OCI-LY3 (cell line): Measurements from ENCODE around the gene CYP24A1.

Experiments used
- H2AFZ ChIP-seq: fragments of 200-600, 300-600 bp; shearing (Covaris generic); 2 replicates; pipeline ENCODE4 v1.6.0; 2014; ENCODE audit warnings: antibody characterized with exemption, low read depth, low read length
- H3K27ac ChIP-seq: fragments of 200-600, 300-600 bp; sonication (generic); 2 replicates; pipeline ENCODE4 v1.5.1; 2014; ENCODE audit warnings: mild to moderate bottlenecking, low read length, moderate library complexity, mixed read lengths
- H3K27me3 ChIP-seq: fragments of 200-600, 300-600 bp; sonication (generic); 2 replicates; pipeline ENCODE4 v1.6.1; 2014; ENCODE audit warnings: low read depth, low read length, mixed read lengths
- H3K36me3 ChIP-seq: fragments of 200-600, 300-600 bp; sonication (generic); replicated peaks from 2 replicates; pipeline ENCODE3; 2014; ENCODE audit warnings: low read depth, low read length, mixed read lengths
- H3K4me1 ChIP-seq: fragments of 300-600, 200-600 bp; sonication (generic); 2 replicates; pipeline ENCODE4 v1.6.1; 2014; ENCODE audit warnings: low read length, mixed read lengths
- H3K4me2 ChIP-seq: fragments of 200-600, 300-600 bp; sonication (generic); 2 replicates; pipeline ENCODE4 v1.6.1; 2014; ENCODE audit warnings: low read length, mixed read lengths
- H3K4me3 ChIP-seq: fragments of 300-600, 200-600 bp; sonication (generic); 2 replicates; pipeline ENCODE4 v1.5.1; 2014; ENCODE audit warnings: antibody characterized with exemption, mild to moderate bottlenecking, low read length, moderate library complexity
- H3K79me2 ChIP-seq: fragments of 300-600, 200-600 bp; shearing (Covaris generic); 2 replicates; pipeline ENCODE4 v1.6.1; 2014; ENCODE audit warnings: mild to moderate bottlenecking, low read length, mixed read lengths
- H3K9ac ChIP-seq: fragments of 300-600, 200-600 bp; shearing (Covaris generic); 2 replicates; pipeline ENCODE4 v1.6.0; 2014; ENCODE audit warnings: mild to moderate bottlenecking, low read length, moderate library complexity
- H3K9me3 ChIP-seq: fragments of 200-600, 300-600 bp; shearing (Covaris generic); 2 replicates; pipeline ENCODE4 v1.6.1; 2014; ENCODE audit warnings: low read length, mixed read lengths; ENCODE audit not compliant: insufficient read depth
- H4K20me1 ChIP-seq: fragments of 200-600, 300-600 bp; sonication (generic); 2 replicates; pipeline ENCODE4 v1.6.1; 2016; ENCODE audit warnings: low read length, mixed read lengths; ENCODE audit not compliant: insufficient read depth
- CTCF ChIP-seq: fragments of 200-600, 300-600 bp; sonication (generic); IDR thresholded peaks from 2 replicates; pipeline ENCODE4 v1.5.1; 2014; ENCODE audit warnings: antibody characterized with exemption, low read length, low read depth
- EZH2phosphoT487 ChIP-seq: fragments of 200-600 bp; shearing (Covaris generic); IDR thresholded peaks from 2 replicates; pipeline ENCODE4 v1.6.1; 2018; ENCODE audit warnings: antibody characterized with exemption, mixed run types, low read depth

CYP24A1 gene

GRCh38 chr20:54113566-54113965 lies 60.2 kb downstream of the CYP24A1 start:
- Histone ChIP-seq H3K4me2 (no peak overlapping the region), H3K4me1 (peaks cover 5% of the 10 kb centered on the region; the same call in 1 of the 2 replicates), H2AFZ (no peak overlapping the region), H3K36me3 (no peaks in the 10 kb centered on the region), H3K9me3 (peaks cover 3% of the 10 kb centered on the region; the same call in 1 of the 2 replicates), H3K79me2 (no peaks in the 10 kb centered on the region), H3K27me3 (no peaks in the 10 kb centered on the region), H4K20me1 (no peaks in the 10 kb centered on the region), H3K4me3 (no peak overlapping the region), H3K9ac (no peak overlapping the region), H3K27ac (no peak overlapping the region)
- no peak for TF ChIP-seq EZH2phosphoT487
- no peak for TF ChIP-seq CTCF

GRCh38 chr20:54112221-54112884 lies 61.4 kb downstream of the CYP24A1 start:
- TF ChIP-seq EZH2phosphoT487 (no peak), CTCF (no peak)
- Histone ChIP-seq H3K79me2 (no peaks in the 10 kb centered on the region), H3K27me3 (no peaks in the 10 kb centered on the region), H3K36me3 (no peaks in the 10 kb centered on the region), H3K4me1 (peaks cover 5% of the 10 kb centered on the region; the same call in 1 of the 2 replicates), H4K20me1 (no peaks in the 10 kb centered on the region), H3K4me2 (no peak overlapping the region), H3K9ac (no peak overlapping the region), H3K9me3 (peaks cover 3% of the 10 kb centered on the region; the same call in 1 of the 2 replicates), H3K4me3 (no peak overlapping the region), H3K27ac (no peak overlapping the region), H2AFZ (no peak overlapping the region)

GRCh38 chr20:54111460-54111859 lies 62.3 kb downstream of the CYP24A1 start:
- H3K9me3 ChIP-seq = peaks cover 3% of the 10 kb centered on the region; the same call in 1 of the 2 replicates
- H3K36me3 ChIP-seq = no peaks in the 10 kb centered on the region
- H3K27ac ChIP-seq = no peak overlapping the region
- TF ChIP-seq EZH2phosphoT487 (no peak), CTCF (no peak)
- no peaks in the 10 kb centered on the region for H4K20me1 ChIP-seq
- no peak overlapping the region for H3K4me2 ChIP-seq
- peaks cover 5% of the 10 kb centered on the region; the same call in 1 of the 2 replicates for H3K4me1 ChIP-seq
- H3K79me2 ChIP-seq = no peaks in the 10 kb centered on the region
- no peaks in the 10 kb centered on the region for H3K27me3 ChIP-seq
- no peak overlapping the region for H2AFZ ChIP-seq
- H3K4me3 ChIP-seq = no peak overlapping the region
- no peak overlapping the region for H3K9ac ChIP-seq

GRCh38 chr20:54110457-54110856 lies 63.3 kb downstream of the CYP24A1 start:
- H3K27me3 ChIP-seq = no peaks in the 10 kb centered on the region
- no peak overlapping the region for H3K4me2 ChIP-seq
- TF ChIP-seq EZH2phosphoT487 (no peak), CTCF (no peak)
- no peaks in the 10 kb centered on the region for H3K36me3 ChIP-seq
- H3K79me2 ChIP-seq = no peaks in the 10 kb centered on the region
- no peak overlapping the region for H2AFZ ChIP-seq
- no peak overlapping the region for H3K4me3 ChIP-seq
- H3K9ac ChIP-seq = no peak overlapping the region
- H3K4me1 ChIP-seq = peaks cover 8% of the 10 kb centered on the region
- H3K9me3 ChIP-seq = peaks cover 3% of the 10 kb centered on the region; the same call in 1 of the 2 replicates
- no peaks in the 10 kb centered on the region for H4K20me1 ChIP-seq
- H3K27ac ChIP-seq = no peak overlapping the region
